ENCODE measurements around the gene GOLGA6L7.
"Not testable (repeated sequence)": the region's sequence is repeated elsewhere in the genome, so short reads cannot be mapped to it uniquely, and the experiment has no call there.

GOLGA6L7 gene

GRCh38 chr15:28884151-28884940, 35.9 kb upstream of the GOLGA6L7 start:
- no peak for DNase-seq (ENCODE audit: low read depth)

GRCh38 chr15:28881600-28881999, 33.2 kb upstream of the GOLGA6L7 start:
- DNase-seq (ENCODE audit: low read depth), result no peak

GRCh38 chr15:28881170-28881569, 32.7 kb upstream of the GOLGA6L7 start:
- no peak for DNase-seq (ENCODE audit: low read depth)

- no peak for DNase-seq (ENCODE audit: low read depth)
These were observed 32.2 kb upstream of the GOLGA6L7 start for GRCh38 chr15:28880680-28881079.

- DNase-seq (ENCODE audit: low read depth), result no peak
These were observed 31.1 kb upstream of the GOLGA6L7 start for GRCh38 chr15:28879551-28879950.

GRCh38 chr15:28878209-28878608, 29.8 kb upstream of the GOLGA6L7 start:
- no peak for DNase-seq (ENCODE audit: low read depth)

- no peak for DNase-seq (ENCODE audit: low read depth)
These were observed 28.4 kb upstream of the GOLGA6L7 start for GRCh38 chr15:28876845-28877185.

- DNase-seq (ENCODE audit: low read depth), result no peak
These were observed 27.8 kb upstream of the GOLGA6L7 start for GRCh38 chr15:28876131-28876844.

GRCh38 chr15:28875461-28876000, 27.1 kb upstream of the GOLGA6L7 start:
- no peak for DNase-seq (ENCODE audit: low read depth)

- DNase-seq (ENCODE audit: low read depth), result no peak
These were observed 25.2 kb upstream of the GOLGA6L7 start for GRCh38 chr15:28873585-28874190.

- DNase-seq (ENCODE audit: low read depth), result no peak
These were observed 24.6 kb upstream of the GOLGA6L7 start for GRCh38 chr15:28873006-28873405.

- no peak for DNase-seq (ENCODE audit: low read depth)
These were observed 22.7 kb upstream of the GOLGA6L7 start for GRCh38 chr15:28871168-28871567.

GRCh38 chr15:28868744-28869345, 20.4 kb upstream of the GOLGA6L7 start:
- no peak for DNase-seq (ENCODE audit: low read depth)

- not testable (repeated sequence) for DNase-seq (ENCODE audit: low read depth)
These were observed 13.3 kb upstream of the GOLGA6L7 start for GRCh38 chr15:28861589-28862293.

- no peak for DNase-seq (ENCODE audit: low read depth)
These were observed 12.6 kb upstream of the GOLGA6L7 start for GRCh38 chr15:28861031-28861534.

- not testable (repeated sequence) for DNase-seq (ENCODE audit: low read depth)
These were observed 6.1 kb upstream of the GOLGA6L7 start for GRCh38 chr15:28854578-28854977.

GRCh38 chr15:28853654-28854053, 5.2 kb upstream of the GOLGA6L7 start:
- not testable (repeated sequence) for DNase-seq (ENCODE audit: low read depth)

- not testable (repeated sequence) for DNase-seq (ENCODE audit: low read depth)
These were observed 1.3 kb upstream of the GOLGA6L7 start for GRCh38 chr15:28849766-28850165.

GRCh38 chr15:28849271-28849670, 827 bp upstream of the GOLGA6L7 start:
- not testable (repeated sequence) for DNase-seq (ENCODE audit: low read depth)

- not testable (repeated sequence) for DNase-seq (ENCODE audit: low read depth)
These were observed 485 bp downstream of the GOLGA6L7 start for GRCh38 chr15:28847959-28848358.

- not testable (repeated sequence) for DNase-seq (ENCODE audit: low read depth)
These were observed 1.2 kb downstream of the GOLGA6L7 start for GRCh38 chr15:28847247-28847646.
